Suprapubic skin (tissue), 4 donors: ENCODE measurements around the gene GRIK3.

ENCODE experiments used
- CTCF ChIP-seq, 2 donors: fragments of 200-600 bp in 1 of 2; fragments of 450-650 bp in 1 of 2; sonication (generic) in 1 of 2; IDR thresholded peaks; one replicate each; pipeline ENCODE4 v1.5.1; 2016 to 2019; ENCODE audit warnings: antibody characterized with exemption in 2 of 2, mild to moderate bottlenecking in 1 of 2, moderate library complexity in 1 of 2
- EP300 ChIP-seq: sonication (generic); formaldehyde crosslinking; IDR thresholded peaks from one replicate; pipeline ENCODE4 v1.6.1; 2017; ENCODE audit warnings: antibody characterized with exemption
- POLR2A ChIP-seq, 2 donors: fragments of 450-650 bp; IDR thresholded peaks; one replicate each; pipeline ENCODE4 v1.6.1; 2017; ENCODE audit warnings: antibody characterized with exemption in 2 of 2, mild to moderate bottlenecking in 2 of 2, moderate library complexity in 2 of 2
- POLR2AphosphoS5 ChIP-seq, 3 donors: sonication (generic); formaldehyde crosslinking; IDR thresholded peaks; one replicate each; pipeline ENCODE4 v1.6.1; 2017; ENCODE audit warnings: antibody characterized with exemption in 3 of 3

DNA sequence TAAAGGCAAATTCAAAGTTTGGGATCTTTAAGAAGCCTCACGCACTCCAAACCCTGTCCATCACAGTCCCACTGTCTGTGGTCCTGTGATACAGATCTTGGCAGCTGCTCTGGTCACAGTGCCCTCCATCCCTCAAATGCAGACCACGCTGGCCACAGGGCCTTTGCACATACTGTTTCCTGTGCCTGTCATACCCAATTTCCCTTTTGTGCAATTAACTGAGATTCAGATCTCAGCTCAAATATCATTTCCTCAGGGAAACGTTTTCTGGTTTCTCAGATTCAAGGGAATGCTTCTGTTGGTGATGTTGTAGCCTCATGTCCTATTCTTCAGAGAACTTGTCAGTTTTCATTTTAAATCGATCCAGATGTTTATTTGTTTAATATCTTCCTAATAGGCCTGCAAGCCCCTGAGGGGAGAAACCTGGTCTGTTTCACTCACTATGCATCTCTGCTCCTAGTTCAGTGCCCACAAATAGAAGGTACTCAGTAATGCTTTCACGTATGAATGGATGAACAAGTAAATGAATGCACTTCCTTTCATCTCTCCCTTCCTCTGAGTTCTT lies 24.2 kb upstream of the GRIK3 start:
- no peak for TF ChIP-seq CTCF (IDR thresholded peaks at IDR 0.05)
- TF ChIP-seq EP300 = no peak
- TF ChIP-seq POLR2A (IDR thresholded peaks at IDR 0.05) = no peak
- no peak for TF ChIP-seq POLR2AphosphoS5 (IDR thresholded peaks at IDR 0.05)
